RCC 7860 (cell line): ENCODE measurements around the gene CSTF3.
"Not testable (repeated sequence)": the region's sequence is repeated elsewhere in the genome, so short reads cannot be mapped to it uniquely, and the experiment has no call there.

Experiments
- DNase-seq: peaks from one replicate; pipeline ENCODE4 v3.0.0-alpha.2; 2015; ENCODE audit warnings: low spot score
- FAIRE-seq: peaks from 2 replicates; lab custom pipeline; 2012; peaks lifted over from hg19 to GRCh38; lab: Jason Lieb, UNC

CSTF3 gene

DNA sequence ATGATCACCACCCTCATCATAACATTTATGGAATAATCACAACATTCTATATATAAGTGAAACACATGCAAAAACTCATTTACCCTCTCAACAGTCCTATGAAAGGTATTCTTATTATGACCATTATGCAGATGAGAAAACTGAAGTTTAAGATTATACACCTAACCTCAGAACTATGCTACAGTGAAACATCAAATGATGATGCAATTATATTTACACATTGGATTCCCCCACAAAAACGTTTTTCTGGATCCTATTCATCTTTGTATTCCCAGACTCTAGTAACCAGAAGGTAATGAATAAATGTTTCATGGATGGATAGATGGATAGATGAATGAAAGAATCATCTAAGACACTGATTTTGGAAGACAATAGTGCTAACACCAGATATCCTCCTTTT, 67.1 kb downstream of the CSTF3 start:
- DNase-seq (no peak), FAIRE-seq (no peak)

DNA sequence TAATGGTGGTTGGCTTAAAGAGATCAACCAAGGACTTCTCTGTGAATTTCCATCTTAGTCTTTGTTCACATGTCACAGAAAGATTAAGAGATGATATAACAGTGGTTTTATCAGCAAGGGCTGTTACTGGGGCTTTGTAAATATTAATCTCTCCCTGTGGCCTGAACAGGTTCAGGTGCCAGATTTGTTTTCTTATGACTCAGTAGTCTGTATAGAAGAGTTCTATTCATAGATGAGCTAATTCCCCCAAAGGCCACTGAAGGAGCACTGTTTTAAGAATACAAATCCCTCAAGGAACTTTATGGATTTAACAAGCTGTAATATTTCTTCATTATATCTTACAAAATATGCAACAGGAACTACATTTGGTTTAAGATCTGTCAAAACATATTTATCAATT, 71.5 kb downstream of the CSTF3 start:
- FAIRE-seq = peak; percentile 10
- DNase-seq = no peak

DNA sequence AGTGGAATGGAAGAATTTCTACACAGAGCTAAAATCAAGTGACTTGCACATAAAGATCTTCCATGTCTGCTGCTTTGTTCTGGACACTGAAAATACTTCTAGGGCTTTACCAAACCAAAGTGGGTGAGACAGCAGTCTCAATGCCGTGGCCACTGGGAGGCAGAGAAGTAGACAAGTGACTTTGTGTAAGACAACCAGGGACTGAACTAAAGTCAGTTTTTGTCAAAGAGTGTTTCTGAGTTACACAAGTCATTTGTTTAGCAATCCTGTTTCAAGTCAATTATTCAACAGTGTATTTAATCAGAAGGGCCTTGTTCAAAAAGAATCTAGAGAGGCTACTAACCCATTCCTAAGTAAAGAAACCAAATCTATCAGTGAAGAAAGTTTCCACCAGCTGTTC, 75.3 kb downstream of the CSTF3 start:
- FAIRE-seq (no peak), DNase-seq (no peak)

DNA sequence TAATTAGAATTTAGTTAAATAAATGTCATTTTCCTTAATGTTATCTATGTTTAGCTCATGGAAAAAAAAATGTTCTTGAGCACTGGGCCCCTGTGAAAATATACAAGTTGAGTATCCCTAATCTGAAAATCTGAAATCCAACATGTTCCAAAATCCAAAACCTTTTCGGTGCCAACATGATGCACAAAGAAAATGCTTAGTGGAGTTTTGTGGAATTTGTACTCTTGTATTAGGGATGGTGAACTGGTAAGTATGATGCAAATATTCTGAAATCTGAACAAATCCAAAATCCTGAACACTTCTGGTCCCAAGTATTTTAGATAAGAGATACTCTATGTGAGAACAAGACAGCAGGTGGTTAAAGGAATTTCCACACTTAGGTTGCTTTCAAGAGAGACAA, 77.4 kb downstream of the CSTF3 start:
- DNase-seq = no peak
- FAIRE-seq = no peak

DNA sequence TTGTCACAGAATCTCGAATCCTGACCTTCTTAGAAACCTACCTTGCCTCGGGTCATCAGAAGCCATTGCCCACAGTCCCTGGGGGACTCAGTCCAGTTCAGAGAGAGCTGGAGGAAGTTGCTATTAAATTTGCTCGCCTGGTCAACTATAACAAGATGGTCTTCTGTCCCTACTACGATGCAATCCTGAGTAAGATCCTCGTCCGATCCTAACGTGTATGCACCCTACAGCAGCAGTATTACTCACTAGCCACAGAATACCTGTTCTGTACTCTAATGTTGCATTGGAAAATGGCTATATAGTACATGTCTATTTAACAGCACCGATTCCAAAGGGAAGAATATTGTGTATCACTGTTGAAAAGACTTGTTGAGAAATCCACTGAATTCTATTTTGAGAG, 88.8 kb downstream of the CSTF3 start:
- DNase-seq (no peak), FAIRE-seq (no peak)

DNA sequence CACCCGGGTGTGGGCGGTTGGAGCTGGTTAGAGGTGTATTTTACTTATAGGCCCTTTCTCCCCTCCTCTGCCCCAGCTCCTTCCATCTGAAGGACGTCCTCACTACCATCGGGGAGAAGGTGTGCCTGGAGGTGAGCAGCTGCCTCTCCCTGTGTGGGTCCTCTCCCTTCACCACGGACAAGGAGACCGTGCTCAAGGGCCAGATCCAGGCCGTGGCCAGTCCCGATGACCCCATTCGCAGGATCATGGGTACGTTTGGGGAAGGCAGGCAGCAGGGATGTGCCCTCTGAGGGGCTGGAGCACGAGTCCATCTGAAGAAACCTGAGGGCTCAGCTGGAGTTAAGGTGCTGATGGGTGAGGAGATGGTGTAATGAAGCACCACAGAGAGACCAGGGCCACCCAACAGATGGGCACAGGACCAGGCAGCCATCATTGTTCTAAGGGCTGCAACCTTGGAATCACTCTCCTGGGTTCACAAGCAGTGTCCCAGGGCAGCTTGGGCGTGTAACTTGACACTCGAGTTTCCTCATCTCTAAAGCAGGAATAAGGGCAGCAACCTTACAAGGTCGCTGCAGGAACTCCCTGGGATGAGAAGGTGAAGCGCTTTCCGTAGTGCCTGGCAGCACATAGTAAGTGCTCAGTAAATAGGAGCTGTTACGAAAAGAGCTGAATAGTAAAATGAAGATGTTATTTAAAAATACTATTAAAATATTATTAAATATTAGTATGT, 92.5 kb downstream of the CSTF3 start:
- DNase-seq (no peak), FAIRE-seq (no peak)

DNA sequence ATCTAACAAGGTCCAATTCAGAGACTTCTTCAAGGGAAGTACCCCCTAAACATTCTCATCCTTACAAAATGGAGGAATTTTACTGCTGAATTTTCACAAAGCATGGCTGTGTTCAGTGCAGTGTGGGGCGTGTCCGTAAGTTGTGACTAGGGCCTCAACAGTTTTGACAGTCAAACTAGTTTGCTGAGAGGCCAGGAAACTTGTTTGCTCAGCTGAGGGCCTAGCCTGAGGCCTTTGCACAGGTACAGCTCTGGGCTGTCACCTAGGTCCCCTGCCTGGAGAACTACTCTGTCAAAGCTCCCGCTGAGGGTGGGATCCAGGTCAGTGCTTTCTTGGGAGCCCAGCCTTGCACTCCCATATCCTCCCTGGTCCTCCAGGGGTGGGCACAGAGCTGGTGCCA, 94.0 kb downstream of the CSTF3 start:
- FAIRE-seq = no peak

DNA sequence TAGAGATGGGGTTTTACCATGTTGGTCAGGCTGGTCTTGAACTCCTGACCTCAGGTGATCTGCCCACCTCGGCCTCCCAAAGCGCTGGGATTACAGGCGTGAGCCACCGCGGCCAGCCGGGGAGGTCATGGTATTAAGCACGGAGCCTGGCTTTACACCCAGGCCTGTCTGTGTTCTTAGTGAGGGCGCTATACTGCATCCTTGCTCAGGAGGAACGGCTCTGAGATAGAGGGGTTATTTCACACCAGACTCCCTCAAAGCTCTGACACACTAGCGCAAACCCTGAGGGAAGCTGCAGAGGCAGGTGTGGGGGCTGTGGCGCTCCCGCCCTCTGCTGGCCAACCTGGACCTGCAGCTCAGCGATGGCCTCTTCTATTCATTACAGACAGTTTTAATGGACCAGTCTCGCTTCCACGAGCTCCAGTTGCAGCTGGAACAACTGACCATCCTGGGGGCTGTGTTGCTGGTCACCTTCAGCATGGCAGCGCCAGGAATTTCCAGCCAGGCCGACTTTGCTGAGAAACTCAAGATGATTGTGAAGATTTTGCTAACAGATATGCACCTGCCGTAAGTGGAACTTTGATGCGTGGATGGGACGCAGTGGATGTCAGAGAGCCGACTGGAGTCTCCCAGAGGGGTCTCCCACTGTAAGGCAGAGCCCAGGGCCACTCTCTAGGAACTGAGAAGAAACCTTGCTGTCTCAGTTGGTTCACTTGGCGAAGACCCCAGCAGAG, 95.7 kb downstream of the CSTF3 start:
- FAIRE-seq (no peak), DNase-seq (no peak)

More for the DNA sequence above, 94.0 kb downstream of the CSTF3 start:
- DNase-seq = no peak

DNA sequence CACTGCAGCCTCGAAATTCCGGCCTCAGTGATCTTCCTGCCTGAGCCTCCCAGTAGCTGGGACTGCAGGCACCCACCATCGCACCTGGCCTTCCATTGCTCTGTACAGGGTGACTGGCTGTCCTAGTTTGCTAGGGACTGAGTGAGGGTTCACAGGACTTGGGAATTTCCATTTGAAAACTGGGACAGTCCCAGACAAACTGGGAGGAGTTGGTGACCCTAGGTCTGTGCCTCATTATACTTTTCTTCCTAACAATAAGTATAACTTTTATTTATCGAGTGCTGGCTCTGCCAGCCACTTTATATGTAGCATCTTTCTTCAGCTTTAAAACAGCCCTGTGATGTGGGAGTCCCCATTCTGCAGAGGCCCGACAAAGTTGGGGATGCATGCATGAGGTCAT, 96.4 kb downstream of the CSTF3 start:
- FAIRE-seq (no peak), DNase-seq (no peak)

DNA sequence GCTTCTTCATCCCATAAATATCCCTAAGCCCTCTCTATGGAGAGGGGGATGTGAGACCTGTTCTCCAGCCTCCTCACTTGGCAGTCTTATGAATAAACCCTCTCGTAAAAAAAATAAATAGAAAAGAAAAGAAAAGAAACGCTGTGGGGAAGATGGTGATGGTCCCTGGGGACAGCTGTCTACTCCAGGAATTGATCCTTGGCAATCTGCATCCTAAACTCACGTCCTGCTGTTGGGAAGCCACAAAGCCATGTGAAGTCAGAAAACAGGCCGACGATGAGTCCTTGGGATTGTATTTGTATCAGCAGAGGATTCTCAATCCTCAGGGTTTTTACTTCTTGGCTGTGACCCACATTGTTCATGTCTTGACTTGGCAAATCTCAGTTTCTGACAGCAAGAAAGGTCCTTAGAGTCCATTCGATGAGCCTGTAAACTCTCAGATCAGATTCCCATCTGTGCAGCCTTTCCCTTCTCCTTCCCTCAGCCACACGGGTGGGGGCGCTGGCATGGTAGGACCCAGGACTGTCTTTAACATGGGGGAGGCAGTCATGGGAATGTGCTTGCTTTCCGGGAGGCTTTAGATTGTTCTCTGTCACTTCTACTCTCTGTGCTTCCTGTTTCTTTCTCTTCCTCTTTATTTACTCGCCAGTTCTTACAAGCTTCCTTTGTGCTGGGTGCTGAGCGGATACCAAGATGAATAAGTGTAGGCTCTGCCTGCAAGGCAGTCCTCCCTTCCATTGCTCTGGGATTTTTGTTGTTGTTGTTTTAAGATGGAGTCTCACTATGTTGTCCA, 97.1 kb downstream of the CSTF3 start:
- FAIRE-seq (no peak), DNase-seq (no peak)

DNA sequence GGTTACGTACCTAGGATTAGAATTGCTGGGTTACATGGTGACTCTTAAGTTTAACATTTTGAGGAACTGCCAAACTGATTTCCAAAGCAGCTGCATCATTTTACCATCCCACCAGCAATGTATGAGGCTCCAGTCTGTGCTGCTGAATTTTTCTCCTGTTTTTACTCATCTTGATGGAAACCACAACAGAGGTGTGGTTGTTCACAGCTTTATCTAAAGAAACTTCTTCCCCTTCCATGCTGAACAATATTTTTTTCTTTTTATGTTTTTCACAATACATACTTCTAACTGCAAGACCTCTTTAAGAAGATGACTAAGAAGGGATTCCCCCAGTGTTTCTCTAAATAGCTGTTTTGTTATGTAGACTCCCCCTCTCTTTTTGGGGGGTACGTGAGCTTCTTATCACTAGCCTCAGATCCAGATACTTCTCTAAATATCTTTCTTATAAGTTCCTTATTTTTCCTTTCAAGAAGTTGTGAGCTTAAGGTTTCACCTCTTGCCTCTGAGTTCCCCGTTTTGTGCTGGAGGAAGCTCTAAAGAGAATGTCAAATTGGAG, 97.9 kb downstream of the CSTF3 start:
- FAIRE-seq (no peak), DNase-seq (no peak)

DNA sequence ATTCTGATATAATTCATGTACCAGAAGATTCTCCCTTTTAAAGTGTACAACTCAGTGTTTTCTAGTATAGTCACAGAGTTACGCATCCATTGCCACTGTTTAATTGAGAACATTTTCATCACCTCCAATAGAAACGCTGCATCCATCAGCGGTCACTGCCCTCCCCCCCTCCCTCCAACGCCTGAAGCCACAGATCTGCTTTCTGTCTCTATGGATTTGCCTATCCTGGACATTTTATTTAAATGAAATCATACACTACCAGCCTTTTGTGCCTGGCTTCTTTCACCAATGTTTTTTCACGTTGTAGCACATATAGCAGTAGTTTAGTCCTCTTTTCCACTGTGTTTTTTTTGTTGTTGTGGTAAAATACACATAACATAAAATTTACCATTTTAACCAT, 99.1 kb downstream of the CSTF3 start:
- no peak for DNase-seq
- no peak for FAIRE-seq

DNA sequence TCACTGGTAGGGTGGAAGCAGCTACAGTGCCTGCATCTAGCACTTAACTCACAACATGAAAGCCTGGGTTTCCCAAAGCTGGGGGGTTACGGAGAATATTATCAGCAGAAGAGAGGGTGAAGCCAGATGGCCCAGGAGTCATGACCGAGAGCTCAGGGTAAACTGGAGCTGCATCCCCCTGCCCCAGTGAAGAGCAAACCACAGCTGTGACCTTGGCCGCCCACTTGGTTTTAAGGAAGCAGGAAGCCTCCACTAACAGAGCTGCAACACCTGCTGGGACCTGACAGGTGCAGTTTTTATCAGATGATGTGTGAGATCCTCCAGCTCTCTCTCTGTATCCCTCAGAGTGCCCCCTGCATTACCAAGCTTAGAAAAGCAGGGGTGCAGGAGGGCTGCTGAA, 101.0 kb downstream of the CSTF3 start:
- DNase-seq (no peak), FAIRE-seq (no peak)

DNA sequence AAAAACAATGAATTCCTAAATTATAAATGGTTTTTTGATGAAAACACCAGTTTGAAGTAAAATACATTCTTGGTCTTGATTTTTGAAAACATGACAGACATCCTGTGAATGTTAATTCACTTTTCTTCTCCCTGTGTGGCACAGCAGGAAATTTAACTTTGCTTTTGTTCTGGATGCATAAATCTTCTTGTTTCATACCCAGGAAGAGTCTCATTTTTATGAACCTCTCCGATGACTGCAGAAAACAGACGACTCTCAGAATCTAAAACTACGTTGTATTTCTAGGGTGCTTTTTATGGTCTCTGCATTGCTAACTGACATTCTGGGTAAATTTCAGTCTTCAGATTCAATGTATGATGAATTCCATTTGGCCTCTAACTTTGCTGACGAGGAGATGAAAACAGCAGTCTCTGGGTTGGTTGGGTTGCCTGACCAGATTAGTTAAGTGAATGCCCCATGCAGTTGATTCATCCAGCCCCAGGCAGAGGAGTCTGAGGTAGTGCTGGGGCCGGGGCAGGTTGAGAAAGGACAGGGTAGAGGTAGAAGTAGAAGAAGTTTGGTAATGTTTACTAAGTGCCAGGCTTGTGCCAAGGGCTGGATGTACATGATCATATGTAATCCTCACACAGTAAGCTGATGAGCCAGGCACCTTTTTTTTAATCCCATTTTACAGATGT, 101.8 kb downstream of the CSTF3 start:
- DNase-seq (no peak), FAIRE-seq (no peak)

DNA sequence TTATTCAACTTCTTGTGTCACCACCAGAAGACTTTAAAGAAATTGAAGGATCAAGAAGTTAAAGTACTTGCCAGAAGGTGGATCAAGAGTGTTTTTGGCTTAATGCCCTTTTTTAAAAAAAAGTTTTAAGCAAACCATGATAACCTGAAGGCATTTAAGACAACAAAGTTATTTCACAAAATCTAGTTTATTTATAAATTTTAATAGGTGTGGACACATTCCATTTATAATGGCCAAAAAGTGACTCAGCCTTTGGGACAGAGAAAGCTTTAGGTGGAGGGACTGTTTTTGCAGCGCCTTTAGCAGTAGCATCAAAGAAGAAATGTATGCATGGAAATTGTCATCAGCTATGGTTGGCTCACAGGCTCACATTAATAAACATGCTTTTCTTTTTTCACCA, 104.0 kb downstream of the CSTF3 start:
- DNase-seq (no peak), FAIRE-seq (no peak)

DNA sequence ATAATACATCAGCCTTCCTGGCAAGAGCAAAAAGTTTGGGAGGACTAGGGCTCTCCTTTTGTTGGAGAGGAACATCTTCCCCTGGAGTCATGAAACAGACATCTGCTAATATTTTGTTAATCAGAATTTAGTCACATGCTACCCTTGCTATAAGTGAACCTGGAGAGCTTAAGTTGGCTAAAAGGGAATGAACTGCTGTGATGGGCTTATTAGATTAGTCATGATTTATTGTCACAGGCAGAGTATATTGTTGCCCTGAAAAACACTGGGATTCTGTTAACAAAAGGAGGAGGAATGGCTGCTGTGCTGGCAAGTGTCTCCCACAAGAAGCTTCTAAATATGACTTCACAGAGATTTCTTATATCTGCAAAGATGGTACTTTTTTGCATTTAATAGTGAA, 105.9 kb downstream of the CSTF3 start:
- DNase-seq (no peak), FAIRE-seq (no peak)

DNA sequence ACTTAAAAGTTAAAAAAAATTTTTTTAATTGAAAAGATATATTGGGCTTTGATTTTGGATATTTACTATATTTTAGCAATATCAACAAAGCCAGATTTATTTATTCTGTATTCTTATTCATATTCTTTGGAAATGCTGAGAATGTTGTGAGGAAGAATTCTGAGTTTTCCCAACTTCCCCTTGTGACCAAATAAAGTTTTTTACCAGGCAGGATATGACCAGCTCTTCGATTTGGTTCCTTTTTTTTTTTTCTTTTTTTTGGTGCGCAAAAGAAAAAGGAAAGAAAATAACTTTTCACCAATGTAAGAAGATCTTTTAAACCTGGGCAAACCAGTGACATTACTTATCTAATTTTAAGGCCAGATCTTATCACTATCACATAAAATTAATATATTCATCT, 109.0 kb downstream of the CSTF3 start:
- FAIRE-seq = no peak
- DNase-seq = no peak

DNA sequence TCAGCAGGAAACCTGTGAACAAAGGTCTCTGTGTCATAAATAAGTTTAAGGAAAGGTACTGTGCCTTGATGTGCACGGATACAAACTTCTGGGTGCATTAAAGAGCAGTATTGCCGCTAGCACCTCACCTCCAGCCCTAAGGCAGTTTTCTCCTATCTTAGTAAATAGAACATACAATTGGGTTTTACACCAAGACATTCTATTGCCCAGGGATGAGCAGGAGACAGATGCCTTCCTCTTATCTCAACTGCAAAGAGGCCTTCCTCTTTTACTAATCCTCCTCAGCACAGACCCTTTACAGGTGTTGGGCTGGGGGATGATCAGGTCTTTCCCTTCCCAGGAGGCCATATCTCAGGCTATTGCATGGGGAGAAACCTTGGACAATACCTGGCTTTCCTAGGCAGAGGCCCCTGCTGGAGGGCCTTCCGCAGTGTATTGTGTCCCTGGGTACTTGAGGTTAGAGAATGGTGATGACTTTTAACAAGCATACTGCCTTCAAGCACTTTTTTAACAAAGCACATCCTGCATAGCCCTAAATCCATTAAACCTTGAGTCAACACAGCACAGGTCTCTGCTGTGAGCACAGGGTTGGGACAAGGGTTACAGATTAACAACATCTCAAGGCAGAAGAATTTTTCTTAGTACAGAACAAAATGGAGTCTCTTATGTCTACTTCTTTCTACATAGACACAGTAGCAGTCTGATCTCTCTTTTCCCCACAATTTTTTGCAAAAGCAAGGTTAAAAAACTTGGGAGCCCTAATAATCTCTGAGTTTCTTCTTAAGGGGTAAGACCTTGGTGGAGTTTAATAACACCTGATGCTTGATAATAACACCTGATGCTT, 111.5 kb downstream of the CSTF3 start:
- FAIRE-seq, DNase-seq: not testable (repeated sequence)

DNA sequence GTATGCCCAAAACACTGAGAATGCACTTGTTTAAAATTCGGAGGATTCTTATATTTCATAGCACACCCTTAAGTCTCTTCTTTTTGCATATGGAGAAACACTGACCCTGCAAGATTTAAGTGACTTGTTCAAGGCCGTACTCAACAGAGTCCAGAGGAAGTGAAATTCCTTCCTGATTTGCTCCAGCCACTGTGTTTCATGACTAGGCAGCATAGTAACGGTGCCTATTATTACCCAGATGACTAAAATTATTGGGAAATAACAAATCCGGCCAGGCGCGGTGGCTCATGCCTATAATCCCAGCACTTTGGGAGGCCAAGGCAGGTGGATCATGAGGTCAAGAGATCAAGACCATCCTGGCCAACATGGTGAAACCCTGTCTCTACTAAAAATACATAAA, 112.6 kb downstream of the CSTF3 start:
- DNase-seq, FAIRE-seq: not testable (repeated sequence)
